GM20431 (cell line): Measurements from ENCODE around the gene SNX19.

Experiments
- in situ Hi-C: fragments of 300-500 bp; cut with MseI, MboI; formaldehyde crosslinking; loops from one replicate; pipeline ENCODE4 v1.15.0; 2020; ENCODE audit warnings: low sequenced_read_pairs; ENCODE audit not compliant: unreplicated experiment

SNX19 gene

DNA sequence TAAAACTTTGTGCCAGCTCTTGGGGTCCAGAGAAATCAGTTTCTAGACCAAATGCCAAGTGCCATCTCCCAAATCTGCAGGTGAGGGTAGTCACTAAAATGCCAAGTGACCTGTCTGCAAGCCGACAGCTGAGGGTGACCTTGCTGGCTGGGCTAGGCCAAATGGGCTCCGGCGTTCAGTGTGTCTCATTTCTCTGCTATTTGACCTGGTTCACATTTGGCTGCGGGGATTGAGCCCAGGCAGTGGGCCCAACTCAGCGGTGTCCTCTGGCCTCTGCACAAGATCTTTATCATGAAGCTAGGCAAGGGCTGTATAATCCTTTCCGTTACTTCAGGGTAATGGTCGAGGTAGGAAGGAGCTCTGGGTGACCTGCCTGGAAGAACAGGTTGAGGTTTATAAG, 87.5 kb downstream of the SNX19 start:
- in situ Hi-C loops: no loop called here

DNA sequence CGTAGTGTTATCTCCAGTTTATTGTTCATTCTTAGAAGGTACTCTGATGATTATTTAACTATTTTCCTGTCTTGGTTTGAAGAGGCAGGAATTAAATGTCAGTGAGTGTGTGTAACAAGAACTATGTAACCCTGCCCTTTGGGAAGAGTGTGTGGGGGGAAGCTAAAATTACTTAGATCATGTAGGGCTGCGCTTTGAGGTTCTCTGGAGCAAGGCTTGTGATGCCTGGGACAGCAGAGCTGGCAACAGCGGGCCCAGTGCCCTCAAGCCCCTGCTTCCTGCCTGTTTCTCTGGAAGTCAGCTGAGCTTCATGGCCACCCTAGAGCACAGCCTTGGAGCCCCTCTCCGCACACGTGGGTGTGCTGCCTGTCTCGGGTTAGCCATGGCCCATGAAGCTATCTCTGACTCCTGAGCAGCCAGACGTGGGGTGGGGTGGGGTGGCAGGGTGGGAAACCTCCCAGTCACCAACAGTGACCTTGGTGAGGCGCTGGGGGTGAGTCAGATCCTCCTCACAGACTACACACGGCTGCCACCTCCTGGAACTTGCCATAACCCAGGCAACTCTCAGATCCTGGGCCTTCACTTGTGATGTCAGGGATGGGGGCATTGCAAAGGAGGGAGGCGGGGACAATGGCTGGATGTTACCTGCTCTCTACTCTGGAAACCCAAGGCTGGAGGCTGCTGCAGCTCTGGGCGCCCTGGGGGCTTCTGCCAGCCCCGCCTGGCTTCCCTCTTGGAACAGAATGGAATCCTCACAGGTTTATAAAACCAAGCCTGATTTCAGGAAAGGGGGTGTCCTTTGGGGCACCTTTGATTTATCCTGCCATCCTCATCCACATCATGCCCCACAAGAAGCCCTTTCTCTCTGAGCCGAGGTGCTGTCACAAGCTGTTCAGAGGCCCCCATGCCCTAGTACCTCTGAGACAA, 88.6 kb downstream of the SNX19 start:
- in situ Hi-C loops: no loop called here

DNA sequence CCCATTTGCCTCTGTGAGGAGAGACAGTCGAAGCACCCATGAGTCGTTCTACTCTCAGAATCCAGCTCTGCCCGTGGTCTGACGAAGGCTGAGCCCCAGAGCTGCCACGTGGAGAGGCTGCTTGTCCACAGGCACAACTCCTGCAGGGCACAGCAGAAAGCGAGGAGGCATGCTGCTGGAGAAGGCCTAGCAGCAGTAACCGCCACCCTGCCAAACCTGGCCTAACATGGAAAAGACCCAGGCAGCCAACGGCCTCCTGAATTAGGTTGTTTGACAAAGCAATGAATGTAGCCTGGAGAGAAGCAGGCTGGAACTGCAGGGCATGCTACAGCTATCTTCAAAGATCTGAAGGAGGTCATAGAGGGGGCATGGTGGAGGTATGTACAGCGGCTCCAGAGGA, 89.7 kb downstream of the SNX19 start:
- in situ Hi-C loops: no loop called here

DNA sequence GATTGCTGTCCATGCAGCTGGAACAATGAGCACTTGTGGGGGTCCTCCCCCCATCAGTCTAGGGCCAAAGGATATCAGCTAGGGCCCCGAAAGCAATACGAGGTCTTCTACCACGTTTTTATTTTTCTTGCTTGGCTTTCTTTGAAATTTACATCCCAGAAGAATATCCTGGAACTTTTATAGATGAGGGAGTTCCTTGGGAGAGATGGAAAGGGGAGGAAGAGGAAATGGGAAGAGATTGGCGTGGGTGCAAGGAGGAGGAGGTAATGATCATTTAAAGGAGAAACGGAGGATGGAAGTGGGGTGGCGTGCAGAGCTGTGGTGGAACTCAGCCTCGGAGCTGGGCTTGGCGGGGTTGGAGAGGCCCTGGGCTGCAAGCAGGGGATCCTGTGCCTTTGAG, 90.3 kb downstream of the SNX19 start:
- in situ Hi-C loops: no loop called here

DNA sequence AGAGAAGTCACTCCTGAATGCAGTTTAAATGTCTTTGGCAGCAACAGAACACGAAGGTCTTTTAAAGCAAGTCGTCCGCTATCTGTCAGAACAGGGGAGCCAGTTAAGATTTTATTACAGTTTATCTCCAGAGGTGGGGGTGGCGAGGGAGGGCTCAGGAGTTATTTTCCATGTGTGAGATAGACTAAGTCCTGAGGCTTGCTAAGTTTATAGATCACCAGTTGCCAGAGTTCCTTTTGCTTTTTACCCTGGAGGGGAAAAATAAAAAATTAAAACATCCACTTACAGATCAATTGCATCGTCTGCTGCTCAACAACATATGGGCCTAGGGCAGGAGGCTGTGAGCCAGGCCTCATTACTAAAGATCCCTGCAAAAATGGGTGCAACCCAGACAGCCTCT, 90.7 kb downstream of the SNX19 start:
- in situ Hi-C loops: no loop called here
